ENCODE results near the gene TMEM200B.

Gene TMEM200B

GRCh38 chr1:29084196-29084521 lies 39.5 kb downstream of the TMEM200B start:
- no peak overlapping the region for H3K27ac ChIP-seq (ENCODE audit: extremely low read depth, low read depth, low read length)
- H3K4me1 ChIP-seq (ENCODE audit: control insufficient read depth, insufficient read depth, low read length), result peaks cover 15% of the 10 kb centered on the region
- H3K36me3 ChIP-seq (ENCODE audit: control insufficient read depth in 2 of 2, insufficient read depth in 1 of 2, low read length in 2 of 2), result no peaks in the 10 kb centered on the region; a peak in 1 of 3 replicates
- no peaks in the 10 kb centered on the region for H3K9me3 ChIP-seq (ENCODE audit: control insufficient read depth, insufficient read depth, low read depth, low read length)
- no peak overlapping the region for H3K4me3 ChIP-seq (ENCODE audit: low read depth, low read length)
- POLR2A ChIA-PET, result no interaction called here
- CTCF ChIA-PET, result no interaction called here
- no peak for TF ChIP-seq PRDM2 (tag by site-specific recombination; IDR thresholded peaks at IDR 0.05; ENCODE audit: borderline replicate concordance)
- no peak for TF ChIP-seq YY1 (tag by site-specific recombination; IDR thresholded peaks at IDR 0.05)
- TF ChIP-seq HIC1 (tag by site-specific recombination; IDR thresholded peaks at IDR 0.05), result 0 out of 2 replicates have a peak, but pooled peaks have one; percentile 39
- TF ChIP-seq ZNF544 (tag by site-specific recombination; IDR thresholded peaks at IDR 0.05), result no peak
- 0 out of 2 replicates have a peak, but pooled peaks have one; percentile 45 for TF ChIP-seq ZBTB44 (tag by site-specific recombination; IDR thresholded peaks at IDR 0.05)
- peak; percentile 48; the same call in 1 of the 2 replicates for TF ChIP-seq FEZF1 (tag by site-specific recombination; IDR thresholded peaks at IDR 0.05)
- TF ChIP-seq OSR2 (tag by site-specific recombination; IDR thresholded peaks at IDR 0.05), result peak; percentile 26; the same call in 1 of the 2 replicates
- TF ChIP-seq PRDM1 (tag by site-specific recombination; IDR thresholded peaks at IDR 0.05), result no peak
- TF ChIP-seq ZNF843 (tag by site-specific recombination; IDR thresholded peaks at IDR 0.05), result peak; percentile 75
- TF ChIP-seq ZNF341 (tag by site-specific recombination; IDR thresholded peaks at IDR 0.05; ENCODE audit: low read depth), result no peak
- no peak for TF ChIP-seq ZNF518A (tag by site-specific recombination; conservative IDR thresholded peaks at IDR 0.05; ENCODE audit: low read depth)
- no peak for TF ChIP-seq ZNF366 (tag by site-specific recombination; conservative IDR thresholded peaks at IDR 0.05)
- no peak for TF ChIP-seq ZNF211 (tag by site-specific recombination; IDR thresholded peaks at IDR 0.05; ENCODE audit: low read depth)
- no peak for TF ChIP-seq OVOL3 (tag by site-specific recombination; IDR thresholded peaks at IDR 0.05)
- no peak for TF ChIP-seq ZNF623 (tag by site-specific recombination; IDR thresholded peaks at IDR 0.05)
- TF ChIP-seq ZNF624 (tag by site-specific recombination; IDR thresholded peaks at IDR 0.05), result no peak
- TF ChIP-seq IKZF3 (tag by site-specific recombination; IDR thresholded peaks at IDR 0.05), result peak; percentile 59
- TF ChIP-seq PRDM6 (tag by site-specific recombination; IDR thresholded peaks at IDR 0.05), result peak; percentile 82
- no peak for TF ChIP-seq WT1 (tag by site-specific recombination; IDR thresholded peaks at IDR 0.05)
- TF ChIP-seq ZNF18 (tag by site-specific recombination; IDR thresholded peaks at IDR 0.05), result peak; percentile 72

Data from HEK293 (cell line).